SK-N-MC (cell line): ENCODE measurements around the gene FBXW11.

Experiments
- DNase-seq: peaks from one replicate; pipeline ENCODE4 v3.0.0-alpha.2; 2011; ENCODE audit warnings: low read depth, low spot score
- H3K27ac ChIP-seq: fragments of 200-600 bp; sonication (generic); 2 replicates; pipeline ENCODE4 v1.5.1; 2016; ENCODE audit warnings: mixed run types
- H3K36me3 ChIP-seq: fragments of 200-600 bp; sonication (generic); 2 replicates; pipeline ENCODE4 v1.6.1; 2017; ENCODE audit warnings: antibody characterized with exemption, low read length, mixed read lengths; ENCODE audit not compliant: insufficient read depth
- H3K4me3 ChIP-seq: fragments of 200-600 bp; sonication (generic); 2 replicates; pipeline ENCODE4 v1.5.1; 2016
- H3K9ac ChIP-seq: fragments of 200-600 bp; sonication (generic); 2 replicates; pipeline ENCODE4 v1.8.0; 2017; ENCODE audit warnings: mixed run types, mixed read lengths; ENCODE audit not compliant: insufficient read length
- H3K9me3 ChIP-seq: fragments of 200-600 bp; sonication (generic); 2 replicates; pipeline ENCODE4 v1.6.1; 2017; ENCODE audit warnings: low read depth, mild to moderate bottlenecking, antibody characterized with exemption, low read length, moderate library complexity, mixed read lengths
- EZH2 ChIP-seq: fragments of 200-600 bp; sonication (generic); IDR thresholded peaks from one replicate; pipeline ENCODE4 v1.6.1; 2017; ENCODE audit warnings: antibody characterized with exemption
- FOXP2 ChIP-seq: optimal IDR thresholded peaks from 2 replicates; pipeline ENCODE3; 2011; ENCODE audit warnings: mild to moderate bottlenecking, moderate library complexity; ENCODE audit not compliant: insufficient read depth; ENCODE audit errors: extremely low read length, control extremely low read depth
- POLR2AphosphoS5 ChIP-seq: IDR thresholded peaks from 2 replicates; pipeline ENCODE4 v1.6.1; 2012; ENCODE audit warnings: mild to moderate bottlenecking, low read depth, low read length, borderline replicate concordance

FBXW11 gene

GRCh38 chr5:172048539-172049101, 42.2 kb upstream of the FBXW11 start:
- H3K27ac ChIP-seq, result no peak overlapping the region
- H3K4me3 ChIP-seq, result no peak overlapping the region
- TF ChIP-seq EZH2, result no peak
- TF ChIP-seq POLR2AphosphoS5, result no peak
- no peak for TF ChIP-seq FOXP2
- DNase-seq, result no peak
- H3K36me3 ChIP-seq, result no peaks in the 10 kb centered on the region
- no peaks in the 10 kb centered on the region for H3K9me3 ChIP-seq
- no peak overlapping the region for H3K9ac ChIP-seq

- Histone ChIP-seq H3K9me3 (no peaks in the 10 kb centered on the region), H3K4me3 (no peak overlapping the region), H3K36me3 (no peaks in the 10 kb centered on the region), H3K9ac (no peak overlapping the region), H3K27ac (no peak overlapping the region)
- no peak for DNase-seq
- TF ChIP-seq POLR2AphosphoS5, result no peak
- TF ChIP-seq EZH2, result no peak
- no peak for TF ChIP-seq FOXP2
These were observed 41.7 kb upstream of the FBXW11 start for GRCh38 chr5:172048170-172048422.

- H3K36me3 ChIP-seq, result no peaks in the 10 kb centered on the region
- H3K9me3 ChIP-seq, result no peaks in the 10 kb centered on the region
- no peak overlapping the region for H3K27ac ChIP-seq
- TF ChIP-seq FOXP2 (no peak), POLR2AphosphoS5 (no peak), EZH2 (no peak)
- H3K4me3 ChIP-seq, result no peak overlapping the region
- no peak for DNase-seq
- H3K9ac ChIP-seq, result no peak overlapping the region
These were observed 40.2 kb upstream of the FBXW11 start for GRCh38 chr5:172046593-172046992.

GRCh38 chr5:172045315-172045632, 38.8 kb upstream of the FBXW11 start:
- Histone ChIP-seq H3K4me3 (no peak overlapping the region), H3K9ac (no peak overlapping the region), H3K9me3 (no peaks in the 10 kb centered on the region), H3K27ac (no peak overlapping the region), H3K36me3 (no peaks in the 10 kb centered on the region)
- TF ChIP-seq FOXP2, result no peak
- no peak for TF ChIP-seq POLR2AphosphoS5
- TF ChIP-seq EZH2, result no peak
- DNase-seq, result no peak

- Histone ChIP-seq H3K27ac (no peak overlapping the region), H3K9me3 (no peaks in the 10 kb centered on the region), H3K4me3 (no peak overlapping the region), H3K9ac (no peak overlapping the region), H3K36me3 (no peaks in the 10 kb centered on the region)
- no peak for TF ChIP-seq POLR2AphosphoS5
- TF ChIP-seq EZH2, result no peak
- TF ChIP-seq FOXP2, result no peak
- DNase-seq, result no peak
These were observed 38.3 kb upstream of the FBXW11 start for GRCh38 chr5:172044631-172045314.

GRCh38 chr5:172043865-172044264, 37.4 kb upstream of the FBXW11 start:
- H3K9ac ChIP-seq, result no peak overlapping the region
- H3K27ac ChIP-seq, result no peak overlapping the region
- H3K36me3 ChIP-seq, result no peaks in the 10 kb centered on the region
- H3K9me3 ChIP-seq, result no peaks in the 10 kb centered on the region
- no peak for TF ChIP-seq FOXP2
- no peak for DNase-seq
- H3K4me3 ChIP-seq, result no peak overlapping the region

GRCh38 chr5:172042183-172042582, 35.7 kb upstream of the FBXW11 start:
- TF ChIP-seq FOXP2 (no peak), POLR2AphosphoS5 (no peak), EZH2 (no peak)
- no peak for DNase-seq
- H3K9me3 ChIP-seq, result no peaks in the 10 kb centered on the region
- H3K27ac ChIP-seq, result no peak overlapping the region
- H3K9ac ChIP-seq, result no peak overlapping the region
- H3K36me3 ChIP-seq, result no peaks in the 10 kb centered on the region
- H3K4me3 ChIP-seq, result no peak overlapping the region

- H3K9ac ChIP-seq, result no peak overlapping the region
These were observed 31.7 kb upstream of the FBXW11 start for GRCh38 chr5:172038167-172038566.

GRCh38 chr5:172035049-172035448, 28.6 kb upstream of the FBXW11 start:
- Histone ChIP-seq H3K4me3 (no peak overlapping the region), H3K9ac (no peak overlapping the region), H3K36me3 (no peaks in the 10 kb centered on the region), H3K27ac (no peak overlapping the region), H3K9me3 (no peaks in the 10 kb centered on the region)
- TF ChIP-seq FOXP2 (no peak), POLR2AphosphoS5 (no peak), EZH2 (no peak)
- no peak for DNase-seq

More at GRCh38 chr5:172038167-172038566, 31.7 kb upstream of the FBXW11 start:
- H3K4me3 ChIP-seq, result no peak overlapping the region
- no peaks in the 10 kb centered on the region for H3K9me3 ChIP-seq
- no peak overlapping the region for H3K27ac ChIP-seq
- no peak for TF ChIP-seq FOXP2
- no peak for TF ChIP-seq POLR2AphosphoS5
- TF ChIP-seq EZH2, result no peak
- no peaks in the 10 kb centered on the region for H3K36me3 ChIP-seq
- DNase-seq, result no peak
